IPS-NIHi7 (cell line): ENCODE results near the gene NSG2.

Experiments
- DNase-seq: peaks from one replicate; pipeline ENCODE4 v3.0.0; 2012; ENCODE audit warnings: mixed read lengths; ENCODE audit errors: extremely low spot score

NSG2 gene

DNA sequence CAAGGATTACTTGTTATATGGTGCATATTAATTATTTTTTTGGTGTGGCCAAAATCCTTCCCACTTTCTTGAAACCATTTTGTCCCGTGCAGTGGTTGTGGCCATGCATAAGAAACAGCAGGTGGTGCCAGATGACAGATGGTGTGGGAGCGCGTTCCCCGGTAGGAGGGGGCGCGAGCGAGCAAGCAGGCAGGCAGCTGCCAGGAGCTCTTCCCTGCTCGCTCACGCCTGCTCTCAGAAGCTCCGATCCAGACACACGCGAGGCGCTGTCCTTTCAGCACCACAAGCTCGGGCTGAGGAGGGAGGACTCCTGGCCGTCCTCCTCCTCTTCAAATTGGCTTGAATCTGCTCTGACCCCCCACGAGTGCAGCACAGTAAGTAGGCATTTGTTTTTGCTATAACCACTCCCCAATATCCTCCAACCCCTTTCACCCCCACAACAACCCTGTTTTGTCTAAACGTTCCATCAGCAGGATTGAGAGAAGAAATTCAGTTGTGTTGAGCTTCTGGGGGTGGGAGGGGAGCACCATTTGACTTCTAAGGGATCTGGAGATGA, at the start of gene NSG2:
Gene NSG2, plus strand, starts transcription at position 237 of the 556 bp plus-strand sequence. CDS start 1,050 bp downstream, outside the sequence.
- peak; percentile 98 for DNase-seq

DNA sequence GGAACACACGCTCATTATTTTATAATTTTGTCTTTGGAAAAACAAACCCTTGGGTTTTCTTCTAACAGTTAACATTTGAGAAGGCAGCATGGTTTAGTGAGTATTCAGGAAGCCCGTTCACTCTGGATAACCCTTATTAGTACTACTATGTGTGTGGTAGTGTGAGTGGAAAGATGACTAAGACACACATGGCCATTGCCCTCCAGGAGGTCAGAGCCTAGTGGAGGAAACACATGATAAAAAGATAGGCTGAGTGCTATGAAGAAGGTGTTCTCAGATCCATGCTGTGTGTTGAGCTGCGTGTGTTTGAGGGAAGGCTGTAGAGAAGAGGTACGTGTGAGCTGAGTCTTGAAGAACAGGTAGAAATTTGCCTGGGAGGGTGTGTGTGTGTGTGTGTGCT, 48.2 kb upstream of the NSG2 start:
- no peak for DNase-seq

- DNase-seq: no peak
These were observed 47.0 kb upstream of the NSG2 start for GRCh38 chr5:173998531-173998930.

GRCh38 chr5:174000076-174000475, 45.4 kb upstream of the NSG2 start:
- no peak for DNase-seq

DNA sequence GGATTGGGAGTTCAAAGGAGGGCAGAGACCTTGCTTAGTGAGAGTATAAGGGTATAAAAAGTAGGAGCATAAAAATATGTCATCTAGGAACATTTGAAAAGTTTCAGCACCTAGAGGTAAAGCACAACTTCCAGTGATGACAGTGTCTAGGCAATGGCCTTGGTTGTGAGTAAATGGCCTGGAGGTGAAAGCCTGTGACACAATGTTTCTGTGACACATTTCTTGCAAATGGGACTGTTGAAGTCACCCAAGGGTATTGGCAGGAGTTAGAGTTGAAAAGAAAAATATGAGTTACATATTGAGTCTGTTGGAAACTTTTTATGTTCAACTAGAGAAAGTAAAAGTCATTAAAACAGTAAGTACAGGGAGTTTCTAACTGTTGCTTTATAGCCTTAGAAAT, 41.7 kb upstream of the NSG2 start:
- DNase-seq: no peak

- no peak for DNase-seq
These were observed 36.6 kb upstream of the NSG2 start for GRCh38 chr5:174008922-174009321.

GRCh38 chr5:174010365-174010764, 35.1 kb upstream of the NSG2 start:
- DNase-seq: no peak

DNA sequence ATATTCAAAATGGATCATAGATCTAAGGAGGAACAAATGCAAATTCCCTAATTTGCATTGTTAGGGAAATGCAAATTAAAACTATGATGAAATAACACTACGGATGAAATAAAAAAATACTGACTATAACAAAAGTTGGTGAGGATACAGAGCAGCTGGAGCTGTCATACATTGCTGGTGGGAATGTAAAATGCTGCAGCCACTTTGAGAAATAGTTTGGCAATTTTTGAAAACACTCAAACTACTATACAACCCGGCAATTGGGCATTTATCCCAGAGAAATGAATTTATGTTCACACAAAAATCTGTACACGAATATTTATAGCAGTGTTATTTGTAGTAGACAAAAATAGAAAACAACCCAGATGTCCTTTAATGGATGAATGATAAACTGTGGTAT, 34.1 kb upstream of the NSG2 start:
- DNase-seq: no peak

- DNase-seq: peak; percentile 65
These were observed 25.2 kb upstream of the NSG2 start for GRCh38 chr5:174020069-174020927.

GRCh38 chr5:174020928-174021304, 24.6 kb upstream of the NSG2 start:
- no peak for DNase-seq

DNA sequence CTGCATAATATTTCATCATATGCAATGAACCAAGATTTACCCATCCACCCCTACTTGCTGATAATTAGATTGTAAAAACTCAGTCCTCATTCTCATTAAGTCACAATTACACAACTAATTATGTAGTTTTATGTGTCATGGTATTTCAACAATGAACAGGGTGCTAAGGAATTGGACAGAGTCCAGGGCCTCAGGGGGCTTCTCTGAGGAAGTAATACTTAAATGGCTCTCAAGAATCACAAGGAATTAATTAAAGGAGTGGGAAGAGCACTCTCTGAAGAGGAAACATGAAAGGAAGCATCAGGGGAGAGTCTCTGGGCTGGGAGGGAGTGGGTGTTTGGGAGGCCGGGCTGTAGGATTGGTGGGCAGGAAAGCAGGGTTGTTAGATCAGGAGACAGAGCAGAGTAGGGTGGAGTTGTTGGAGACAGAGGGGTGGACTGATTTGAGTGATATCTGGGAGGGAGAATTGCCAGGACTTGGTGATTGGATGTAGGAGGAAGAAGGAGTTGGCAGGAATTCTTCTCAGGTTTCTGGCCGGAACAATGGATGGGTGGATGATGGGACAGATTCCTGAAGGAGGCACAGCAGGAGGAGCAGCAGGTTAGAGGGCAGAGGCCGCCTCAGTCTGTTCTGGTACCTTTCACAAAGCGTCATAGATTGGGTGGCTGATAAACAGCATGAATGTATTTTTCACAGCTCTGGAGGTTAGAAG, 23.0 kb upstream of the NSG2 start:
- DNase-seq: peak; percentile 24

DNA sequence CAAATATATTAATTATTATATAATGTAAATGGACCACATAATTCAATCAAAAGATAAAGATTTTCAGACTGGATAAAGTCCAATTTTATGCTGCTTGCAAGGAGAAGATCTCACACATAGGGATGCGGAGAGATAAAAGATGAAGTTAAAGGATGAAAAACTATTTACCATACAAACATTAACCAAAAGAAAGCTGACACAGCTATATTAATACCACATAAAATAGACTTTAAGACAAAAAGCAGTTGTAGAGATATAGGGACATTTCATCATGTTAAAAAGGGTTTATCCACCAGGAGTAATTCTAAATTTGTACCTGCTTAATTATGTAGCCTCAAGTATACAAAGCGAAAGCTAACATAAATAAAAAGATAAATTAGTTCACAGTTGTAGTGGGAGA, 15.2 kb upstream of the NSG2 start:
- DNase-seq: no peak

DNA sequence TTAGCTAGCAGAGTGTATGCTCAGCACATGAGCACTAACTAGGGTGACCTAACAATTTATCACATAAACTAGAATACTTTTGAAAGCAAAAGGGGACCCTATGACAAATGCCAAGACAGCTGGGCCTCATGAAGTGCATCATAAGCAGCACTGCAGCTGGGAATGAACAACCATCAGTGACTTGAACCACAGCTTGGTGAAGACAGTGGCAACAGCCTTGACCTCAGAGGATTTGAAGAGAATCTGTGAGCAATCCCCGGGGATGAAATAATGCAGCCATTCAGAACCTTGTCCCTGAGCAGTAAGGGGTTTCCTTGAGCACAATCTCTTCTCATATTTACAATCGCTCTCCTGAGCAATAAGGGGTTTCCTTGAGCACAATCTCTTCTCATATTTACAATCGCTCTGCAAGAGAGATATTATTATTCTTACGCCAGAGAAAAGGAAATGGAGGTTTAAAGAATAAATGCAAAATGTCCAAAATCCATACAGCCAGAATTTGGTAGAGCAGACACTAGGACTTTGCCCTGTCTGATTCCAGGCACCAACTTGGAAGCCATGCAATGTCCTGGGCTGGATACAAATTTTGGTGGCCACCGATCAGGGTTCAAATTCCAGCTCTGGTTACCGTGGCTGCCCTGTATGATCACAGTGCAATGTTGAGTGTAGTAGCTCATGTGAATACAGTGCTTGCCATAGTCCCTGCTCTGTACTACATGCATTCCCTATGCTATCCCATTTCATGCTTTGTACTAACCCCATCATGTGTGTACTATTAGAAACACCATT, 846 bp upstream of the NSG2 start:
- DNase-seq: no peak

DNA sequence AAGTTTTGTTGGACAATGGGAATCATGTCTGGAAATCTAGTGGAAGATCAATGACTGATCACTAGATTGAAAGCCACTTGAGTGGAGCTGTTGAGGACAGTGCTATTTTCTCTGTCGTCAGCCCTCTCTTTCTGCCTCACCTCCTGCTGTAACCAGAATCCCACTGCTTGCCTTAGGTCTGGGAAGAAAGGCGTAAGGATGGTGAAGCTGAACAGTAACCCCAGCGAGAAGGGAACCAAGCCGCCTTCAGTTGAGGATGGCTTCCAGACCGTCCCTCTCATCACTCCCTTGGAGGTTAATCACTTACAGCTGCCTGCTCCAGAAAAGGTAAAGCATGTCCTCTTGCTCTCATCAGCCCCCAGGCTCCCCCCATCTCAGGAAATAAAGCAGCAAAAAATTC, 1.1 kb downstream of the NSG2 start:
- no peak for DNase-seq

DNA sequence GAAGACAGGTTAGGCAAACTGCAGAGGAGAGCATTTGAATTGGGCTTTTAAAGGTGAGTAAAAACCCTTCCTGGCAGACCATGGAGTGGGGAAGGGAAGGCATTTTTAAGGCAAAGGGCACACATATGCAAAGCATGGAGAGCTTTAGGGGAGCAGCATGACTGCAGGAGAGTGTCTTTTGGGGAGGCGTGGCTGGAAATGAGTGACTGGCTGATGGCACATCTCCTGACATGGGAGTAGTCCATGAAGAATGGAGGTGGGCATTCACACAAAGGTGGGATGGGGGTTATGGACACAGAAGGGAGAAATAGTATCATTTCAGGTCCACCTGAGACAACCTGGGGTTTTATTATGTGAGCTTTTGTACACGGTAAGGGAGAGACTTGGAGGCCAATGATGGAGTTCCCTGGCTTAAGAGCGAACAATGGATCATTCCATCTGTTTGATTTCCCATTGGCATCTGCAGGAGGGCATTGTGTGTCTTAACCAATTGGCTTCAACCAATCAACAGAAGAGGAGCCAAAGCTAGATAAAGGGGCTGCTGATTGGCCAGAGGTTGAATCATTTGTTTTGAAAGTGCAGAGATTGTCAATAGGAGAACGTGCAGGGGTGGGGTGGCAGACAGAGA, 2.1 kb downstream of the NSG2 start:
- no peak for DNase-seq

GRCh38 chr5:174052636-174053035, 7.1 kb downstream of the NSG2 start:
- DNase-seq: no peak

DNA sequence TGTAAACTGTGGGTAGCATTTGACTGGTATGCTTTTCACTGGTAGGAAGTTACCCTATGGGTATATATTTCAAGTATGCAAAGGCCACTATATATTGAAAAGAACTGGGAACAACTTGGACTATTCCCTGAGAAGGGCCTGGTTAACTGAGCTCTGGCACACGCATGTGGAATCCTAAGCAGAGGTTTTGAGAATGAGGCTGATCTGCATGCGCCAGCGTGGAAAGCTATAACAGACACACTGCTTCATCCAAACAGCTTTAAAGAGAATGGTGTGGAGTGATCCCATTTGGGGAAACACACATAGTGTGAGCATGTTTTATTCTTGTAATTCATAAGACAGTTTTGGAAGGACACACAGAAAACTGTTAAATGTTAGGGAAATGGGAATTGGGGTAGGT, 8.4 kb downstream of the NSG2 start:
- no peak for DNase-seq

- DNase-seq: no peak
These were observed 10.8 kb downstream of the NSG2 start for GRCh38 chr5:174056064-174056847.

DNA sequence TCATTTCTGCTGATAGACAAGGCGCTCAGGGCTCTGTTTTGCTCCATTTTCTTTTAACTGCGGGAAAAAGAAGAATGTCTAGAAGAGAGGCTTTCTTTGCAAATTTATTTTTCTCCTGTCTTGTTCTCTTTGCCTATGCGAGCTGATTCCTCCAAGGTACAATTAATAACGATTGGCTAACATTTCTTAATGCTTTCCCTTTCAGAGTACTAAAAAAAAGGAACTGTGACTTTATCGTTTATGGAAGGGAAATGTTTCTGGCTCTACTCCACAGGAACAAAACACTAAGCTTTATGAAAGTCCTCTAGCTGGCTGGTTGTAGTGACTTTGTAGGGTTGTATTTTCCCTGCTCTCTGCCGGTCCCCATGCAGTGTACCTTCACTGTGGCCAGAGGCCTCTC, 11.7 kb downstream of the NSG2 start:
- no peak for DNase-seq

DNA sequence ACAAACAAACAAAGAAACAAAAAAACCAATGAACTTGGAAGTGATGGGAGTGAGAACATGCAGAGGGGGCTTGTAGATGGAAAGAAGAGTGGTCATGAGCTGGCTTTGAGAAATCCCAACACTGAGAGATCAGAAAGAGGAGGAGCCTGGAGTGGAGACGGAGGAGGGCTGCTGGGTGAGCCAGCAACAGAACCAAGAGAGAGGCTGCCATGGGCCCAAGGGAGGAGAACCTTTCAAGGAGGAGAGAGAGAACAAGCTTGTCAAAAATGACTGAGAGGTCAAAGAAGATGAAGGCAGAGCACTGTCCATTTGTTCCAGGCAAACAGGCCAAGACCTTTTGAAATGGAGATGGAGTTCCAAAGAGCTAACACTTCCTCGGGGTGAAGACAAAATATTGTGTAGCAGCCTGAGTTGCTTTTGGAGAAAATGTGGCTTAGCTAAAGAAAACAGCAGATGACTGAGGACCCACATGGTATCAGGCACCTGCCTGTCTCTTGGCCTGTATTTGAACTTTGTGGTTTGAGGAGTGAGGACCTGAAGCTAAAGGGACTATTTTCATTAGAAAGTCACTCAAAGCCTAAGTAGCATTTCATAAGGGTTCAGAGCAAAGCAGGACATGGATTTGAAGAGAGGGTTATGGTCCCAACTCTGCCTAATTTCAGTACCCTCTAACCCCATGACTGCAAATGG, 13.1 kb downstream of the NSG2 start:
- DNase-seq: no peak
